HG02610 (cell line): ENCODE measurements around the gene SPN.
"Not testable (repeated sequence)": the region's sequence is repeated elsewhere in the genome, so short reads cannot be mapped to it uniquely, and the experiment has no call there.

Experiments
- ATAC-seq: cut with Tn5 transposase; IDR thresholded peaks from one replicate; pipeline ENCODE4 v1.9.1; 2021; ENCODE audit warnings: mild to moderate bottlenecking, moderate library complexity; ENCODE audit not compliant: unreplicated experiment

SPN gene

DNA sequence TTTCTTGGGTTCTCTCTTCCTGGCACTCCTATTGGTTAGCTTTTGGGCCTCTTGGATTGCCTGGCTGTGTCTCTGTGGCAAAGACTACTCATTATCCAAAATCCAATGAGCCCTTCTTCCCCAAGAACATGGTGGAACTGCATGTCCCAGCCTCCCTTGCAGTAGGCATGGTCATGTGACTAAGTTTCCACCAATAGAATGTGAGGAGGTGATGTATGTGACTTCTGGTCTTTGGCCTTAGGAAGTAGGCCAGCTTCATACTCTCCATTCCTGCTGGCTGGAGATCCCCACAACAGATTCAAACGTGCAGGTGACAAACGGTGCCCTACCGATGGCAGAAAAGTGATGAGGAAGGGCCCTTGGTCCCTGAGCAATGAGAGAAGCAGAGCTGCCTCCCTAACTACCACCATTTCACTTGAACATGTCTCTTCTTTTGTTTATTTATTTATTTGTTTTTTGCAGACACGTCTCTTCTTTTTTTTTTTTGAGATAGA is 17.3 kb upstream of the SPN start:
- peak; percentile 44 for ATAC-seq

- no peak for ATAC-seq
Observed at GRCh38 chr16:29646947-29647346, 16.1 kb upstream of the SPN start.

DNA sequence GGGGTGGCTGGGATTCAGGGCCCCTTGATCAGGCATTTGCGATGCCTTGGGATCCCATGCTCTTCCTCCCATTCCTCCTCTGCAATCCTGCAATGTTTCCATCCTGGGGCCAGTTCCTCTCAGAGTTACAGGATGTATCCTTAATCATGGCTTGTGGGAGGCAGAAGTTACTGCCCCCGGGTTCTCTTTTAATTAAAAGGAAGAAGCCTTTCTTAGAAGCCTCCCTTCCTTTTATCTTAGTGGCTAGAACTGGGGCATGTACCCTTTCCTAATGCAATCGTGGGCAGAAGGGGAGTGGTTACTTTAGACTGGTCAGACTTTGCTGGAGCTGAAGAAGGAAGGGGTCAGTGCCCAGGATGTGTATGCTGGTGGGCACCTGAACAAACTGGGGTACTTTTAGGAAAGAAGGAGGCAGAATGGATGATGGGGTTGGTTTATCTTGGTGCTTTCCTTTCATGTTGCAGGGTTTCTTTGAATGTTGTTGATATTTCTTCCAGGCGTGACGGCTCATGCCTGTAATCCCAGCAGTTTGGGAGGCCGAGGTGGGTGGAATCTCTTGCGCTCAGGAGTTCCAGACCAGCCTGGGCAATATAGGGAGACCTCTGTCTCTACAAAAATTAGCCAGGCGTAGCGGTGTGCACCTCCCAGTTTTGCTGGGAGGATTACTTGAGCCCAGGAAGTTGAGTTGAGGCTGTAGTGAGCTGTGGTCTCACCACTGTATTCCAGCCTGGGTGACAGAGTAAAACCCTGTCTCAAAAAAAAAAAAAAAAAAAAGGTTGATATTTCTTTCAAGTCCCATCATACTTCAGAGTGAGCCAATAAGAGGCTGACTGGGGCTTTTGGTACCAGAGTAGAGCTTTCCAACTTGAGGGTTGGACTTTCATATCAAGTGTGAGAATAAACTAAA is 13.2 kb upstream of the SPN start:
- ATAC-seq = no peak

- no peak for ATAC-seq
Observed at GRCh38 chr16:29650771-29651170, 12.3 kb upstream of the SPN start.

GRCh38 chr16:29651774-29652349 is 11.2 kb upstream of the SPN start:
- no peak for ATAC-seq

GRCh38 chr16:29653471-29653870 is 9.6 kb upstream of the SPN start:
- no peak for ATAC-seq

DNA sequence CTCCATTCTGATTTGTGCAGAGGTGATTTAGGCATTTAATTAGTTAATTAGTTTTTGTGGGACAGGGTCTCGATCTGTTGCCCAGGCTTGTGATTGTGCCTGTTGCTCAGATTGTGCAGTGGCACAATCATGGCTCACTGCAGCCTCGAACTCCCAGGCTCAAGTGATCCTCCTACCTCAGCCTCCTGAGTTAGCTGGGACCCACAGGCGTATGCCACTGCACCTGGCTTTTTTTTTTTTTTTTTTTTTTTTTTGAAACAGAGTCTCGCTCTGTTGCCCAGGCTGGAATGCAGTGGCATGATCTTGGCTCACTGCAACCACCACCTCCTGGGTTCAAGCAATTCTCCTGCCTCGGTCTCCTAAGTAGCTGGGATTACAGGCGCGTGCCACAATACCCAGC is 9.2 kb upstream of the SPN start:
- not testable (repeated sequence) for ATAC-seq

DNA sequence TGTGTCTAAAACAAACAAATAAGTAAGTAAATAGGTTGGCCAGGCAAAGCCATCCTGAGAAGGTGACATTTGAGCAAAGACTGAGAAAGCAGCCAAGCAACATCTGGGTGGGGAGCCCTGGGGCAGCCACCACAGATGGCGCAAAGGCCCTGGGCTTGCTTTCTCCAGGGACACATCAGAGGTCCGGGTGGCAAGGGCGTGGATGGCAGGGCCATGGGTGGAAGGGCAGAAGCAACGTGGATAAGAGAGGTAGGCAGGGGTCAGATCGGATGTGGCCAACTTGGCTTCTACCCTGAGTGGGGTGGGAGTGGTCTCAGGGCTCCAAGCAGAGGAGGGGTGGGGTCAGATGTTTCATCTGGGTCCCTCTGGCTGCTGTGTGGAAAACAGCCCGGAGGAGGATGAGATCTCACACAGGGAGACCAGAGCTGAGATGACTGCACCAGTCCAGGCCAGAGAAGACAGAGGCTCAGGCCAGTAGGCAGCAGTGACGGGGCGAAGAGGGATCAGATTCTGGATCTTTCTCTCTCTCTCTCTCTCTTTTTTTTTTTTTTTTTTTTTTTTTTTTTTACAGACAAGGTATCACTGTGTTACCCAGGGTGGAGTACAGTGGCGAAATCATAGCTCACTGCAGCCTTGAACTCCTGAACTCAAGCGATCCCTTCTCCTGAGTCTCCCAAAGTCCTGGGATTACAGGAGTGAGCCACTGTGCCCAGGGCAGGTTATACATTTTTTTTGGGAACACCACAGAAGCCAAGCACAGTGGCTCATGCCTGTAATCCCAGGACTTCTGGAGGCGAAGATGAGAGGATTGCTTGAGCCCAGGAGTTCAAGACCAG is 6.1 kb upstream of the SPN start:
- ATAC-seq = no peak

DNA sequence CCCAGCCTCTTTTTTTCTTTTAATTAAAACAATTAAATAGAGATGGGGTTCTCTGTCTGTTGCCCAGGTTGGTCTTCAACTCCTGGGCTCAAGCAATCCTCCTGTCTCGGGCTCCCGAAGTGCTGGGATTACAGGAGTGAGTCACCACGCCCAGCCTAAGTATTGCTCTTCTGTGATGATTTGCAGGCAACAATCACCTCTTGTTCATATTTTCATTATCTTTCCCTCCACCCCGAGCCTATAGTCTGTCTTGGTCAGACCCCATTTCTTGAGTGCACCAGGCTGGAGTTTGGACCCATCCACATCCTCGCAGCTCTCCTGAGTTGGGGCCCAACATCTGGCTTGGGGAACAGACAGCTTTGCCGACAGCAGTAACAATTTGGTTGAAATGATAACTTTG is 4.3 kb upstream of the SPN start:
- no peak for ATAC-seq

- ATAC-seq = no peak
Observed at GRCh38 chr16:29662000-29662728, 883 bp upstream of the SPN start.

- peak; percentile 29 for ATAC-seq
Observed at GRCh38 chr16:29662729-29663015, 375 bp upstream of the SPN start.

DNA sequence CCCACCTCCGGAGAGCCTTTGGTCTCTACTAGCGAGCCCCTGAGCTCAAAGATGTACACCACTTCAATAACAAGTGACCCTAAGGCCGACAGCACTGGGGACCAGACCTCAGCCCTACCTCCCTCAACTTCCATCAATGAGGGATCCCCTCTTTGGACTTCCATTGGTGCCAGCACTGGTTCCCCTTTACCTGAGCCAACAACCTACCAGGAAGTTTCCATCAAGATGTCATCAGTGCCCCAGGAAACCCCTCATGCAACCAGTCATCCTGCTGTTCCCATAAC is 702 bp downstream of the SPN start:
- no peak for ATAC-seq

GRCh38 chr16:29664091-29664921 is 1.3 kb downstream of the SPN start:
- no peak for ATAC-seq

DNA sequence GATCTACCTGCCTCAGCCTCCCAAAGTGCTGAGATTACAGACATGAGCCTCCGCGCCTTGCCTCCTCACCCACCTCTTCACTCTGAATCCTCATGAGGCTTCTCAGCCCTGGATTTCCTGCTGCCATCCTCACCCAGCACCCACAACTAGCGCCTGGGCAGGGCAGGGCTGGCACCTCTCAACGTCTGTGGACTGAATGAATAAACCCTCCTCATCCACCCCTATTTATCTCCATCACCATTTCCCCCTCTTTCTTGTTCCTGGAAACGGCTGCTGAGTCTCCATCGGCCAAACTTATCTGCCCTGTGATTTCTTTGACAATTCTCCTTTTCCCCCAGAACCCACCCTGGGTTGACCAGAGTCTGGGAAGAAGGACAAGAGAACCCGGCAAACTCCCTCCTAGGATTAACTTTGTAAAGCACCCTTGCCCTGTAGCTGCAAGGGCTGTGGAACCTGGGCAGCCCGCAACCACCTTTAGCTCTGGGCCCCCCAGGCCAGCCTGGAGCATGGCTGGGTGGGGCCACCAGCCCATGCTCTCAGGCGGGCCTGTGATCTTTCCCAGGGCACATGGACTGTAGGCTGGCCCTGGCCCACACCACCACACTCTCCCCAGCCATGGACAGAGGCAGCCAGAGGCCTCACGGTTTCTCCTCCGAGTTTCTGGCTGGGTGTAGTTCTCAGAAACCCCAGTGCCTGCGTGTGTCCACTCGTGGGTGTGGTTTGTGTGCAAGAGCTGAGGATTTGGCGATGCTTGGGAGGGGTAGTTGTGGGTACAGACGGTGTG is 2.4 kb downstream of the SPN start:
- no peak for ATAC-seq

DNA sequence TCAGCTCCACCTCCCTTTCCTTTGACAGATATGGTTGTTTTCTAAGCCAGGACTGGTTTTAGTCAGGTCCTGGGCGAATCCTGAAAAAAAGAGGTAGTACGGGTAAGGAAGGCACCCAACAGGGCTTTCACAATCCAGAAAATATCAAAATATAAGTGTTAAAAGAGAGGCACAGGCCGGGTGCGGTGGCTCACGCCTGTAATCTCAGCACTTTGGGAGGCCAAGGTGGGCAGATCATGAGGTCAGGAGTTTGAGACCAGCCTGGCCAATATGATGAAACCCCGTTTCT is 4.2 kb downstream of the SPN start:
- not testable (repeated sequence) for ATAC-seq

GRCh38 chr16:29667755-29668154 is 4.7 kb downstream of the SPN start:
- no peak for ATAC-seq

DNA sequence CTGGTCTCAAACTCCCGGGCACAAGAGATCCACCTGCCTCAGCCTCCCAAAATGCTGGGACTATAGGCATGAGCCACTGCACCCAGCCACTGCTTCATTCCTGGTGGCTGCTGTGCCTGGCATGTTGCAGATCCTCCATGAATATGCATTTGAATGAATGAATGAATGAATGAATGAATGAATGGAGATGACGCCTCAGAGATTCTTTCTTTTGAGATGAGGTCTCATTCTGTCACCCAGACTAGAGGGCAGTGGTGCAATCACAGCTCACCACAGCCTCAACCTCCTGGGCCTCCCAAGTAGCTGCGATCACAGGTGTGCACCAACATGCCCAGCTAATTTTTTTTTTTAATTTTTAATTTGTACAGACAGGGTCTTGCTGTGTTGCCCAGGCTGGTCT is 5.2 kb downstream of the SPN start:
- no peak for ATAC-seq

GRCh38 chr16:29673501-29673900 is 10.5 kb downstream of the SPN start:
- no peak for ATAC-seq

GRCh38 chr16:29674188-29674587 is 11.1 kb downstream of the SPN start:
- no peak for ATAC-seq
